IMR-90 (cell line): ENCODE results near the gene XDH. TPM values are rescaled to one million over a fixed set of nuclear protein-coding genes. Genes with fewer than 3 reads are reported as not detected.

Experiments
- ATAC-seq: fragments of 200-7000 bp; cut with Tn5 transposase; 2 replicates; pipeline ENCODE4 v1.9.1; 2020; ENCODE audit warnings: low read depth, mild to moderate bottlenecking, moderate library complexity
- BruUV-seq: library from RNA; stranded (reverse); fragments of 400-500 nt; replicated peaks from 2 replicates; lab custom pipeline; 2021; lab: Mats Ljungman, UMichigan
- CTCF ChIA-PET: fragments of 300-600 bp; formaldehyde crosslinking; extraction: SDS; loops from one replicate; lab custom pipeline; 2021; ENCODE audit warnings: antibody characterized with exemption; lab: Yijun Ruan, JAX
- POLR2A ChIA-PET: fragments of 300-600 bp; sonication (Branson Sonifier 250); formaldehyde crosslinking; loops from one replicate; lab custom pipeline; 2022; ENCODE audit warnings: antibody characterized with exemption; ENCODE audit not compliant: unreplicated experiment; lab: Charles Lee
- DNase-seq: peaks from one replicate; pipeline ENCODE4 v3.0.0; 2013
- H2AFZ ChIP-seq: replicated peaks from 2 replicates; pipeline ENCODE3; 2013; ENCODE audit warnings: low read length, mild to moderate bottlenecking; ENCODE audit not compliant: poor library complexity
- H2AK5ac ChIP-seq: 2 replicates; pipeline ENCODE4 v1.6.1; 2013; ENCODE audit warnings: low read depth, low read length, inconsistent platforms
- H2AK9ac ChIP-seq: replicated peaks from 2 replicates; pipeline ENCODE3; 2013; ENCODE audit warnings: mild to moderate bottlenecking, low read depth, low read length, moderate library complexity; ENCODE audit not compliant: poor library complexity
- H2BK120ac ChIP-seq: 2 replicates; pipeline ENCODE4 v1.6.1; 2013; ENCODE audit warnings: low read depth, low read length, inconsistent platforms
- H2BK15ac ChIP-seq: 3 replicates; pipeline ENCODE4 v1.6.1; 2013; ENCODE audit warnings: low read depth, low read length, inconsistent platforms
- H2BK20ac ChIP-seq: 2 replicates; pipeline ENCODE4 v1.6.1; 2013; ENCODE audit warnings: low read depth, mild to moderate bottlenecking, inconsistent platforms, low read length, moderate library complexity
- H2BK5ac ChIP-seq: 2 replicates; pipeline ENCODE4 v1.6.1; 2013; ENCODE audit warnings: mild to moderate bottlenecking, low read depth, low read length, inconsistent platforms; ENCODE audit not compliant: poor library complexity, severe bottlenecking
- H3K14ac ChIP-seq: replicated peaks from 2 replicates; pipeline ENCODE4 v1.6.1; 2013; ENCODE audit warnings: low read depth, low read length, inconsistent platforms
- H3K18ac ChIP-seq: 2 replicates; pipeline ENCODE4 v1.6.1; 2013; ENCODE audit warnings: low read depth, low read length, control low read depth
- H3K23ac ChIP-seq: 2 replicates; pipeline ENCODE4 v1.6.1; 2013; ENCODE audit warnings: low read depth, low read length, inconsistent platforms
- H3K27ac ChIP-seq: 2 replicates; pipeline ENCODE4 v1.5.1; 2013; ENCODE audit warnings: mild to moderate bottlenecking, control low read depth, low read length; ENCODE audit not compliant: insufficient read depth
- H3K27me3 ChIP-seq: 2 replicates; pipeline ENCODE4 v1.6.1; 2013; ENCODE audit warnings: low read length; ENCODE audit not compliant: control insufficient read depth, insufficient read depth
- H3K36me3 ChIP-seq: 2 replicates; pipeline ENCODE4 v1.6.1; 2013; ENCODE audit warnings: low read length, mixed read lengths; ENCODE audit not compliant: control insufficient read depth, insufficient read depth
- H3K4ac ChIP-seq: 2 replicates; pipeline ENCODE4 v1.6.1; 2013; ENCODE audit warnings: low read depth, low read length, inconsistent platforms
- H3K4me1 ChIP-seq: 2 replicates; pipeline ENCODE4 v1.6.1; 2013; ENCODE audit warnings: low read length, mixed read lengths; ENCODE audit not compliant: control insufficient read depth, insufficient read depth
- H3K4me2 ChIP-seq: 2 replicates; pipeline ENCODE4 v1.6.1; 2013; ENCODE audit warnings: low read depth, mild to moderate bottlenecking, control low read depth, low read length, moderate library complexity
- H3K4me3 ChIP-seq: 2 replicates; pipeline ENCODE4 v1.5.1; 2013; ENCODE audit warnings: low read depth, mild to moderate bottlenecking, control low read depth, low read length, moderate library complexity; ENCODE audit not compliant: insufficient read depth
- H3K56ac ChIP-seq: 2 replicates; pipeline ENCODE4 v1.6.1; 2013; ENCODE audit warnings: low read length, inconsistent platforms; ENCODE audit not compliant: insufficient read depth; ENCODE audit errors: extremely low read depth
- H3K79me1 ChIP-seq, 2 experiments: 2 replicates each; pipeline ENCODE4 v1.6.1; 2013; ENCODE audit warnings: low read length in 2 of 2, inconsistent platforms in 1 of 2, low read depth in 1 of 2
- H3K9ac ChIP-seq: 2 replicates; pipeline ENCODE4 v1.6.1; 2013; ENCODE audit warnings: low read depth, low read length, control low read depth
- H3K9me1 ChIP-seq: 2 replicates; pipeline ENCODE4 v1.6.1; 2013; ENCODE audit warnings: low read length, inconsistent platforms; ENCODE audit not compliant: insufficient read depth
- H3K9me3 ChIP-seq: 2 replicates; pipeline ENCODE4 v1.6.1; 2013; ENCODE audit warnings: low read length; ENCODE audit not compliant: control insufficient read depth, insufficient read depth
- H4K20me1 ChIP-seq: 2 replicates; pipeline ENCODE4 v1.6.1; 2013; ENCODE audit warnings: low read length, inconsistent platforms; ENCODE audit not compliant: insufficient read depth
- H4K5ac ChIP-seq: 2 replicates; pipeline ENCODE4 v1.6.1; 2013; ENCODE audit warnings: mild to moderate bottlenecking, low read depth, low read length, control low read depth
- H4K8ac ChIP-seq, 2 experiments: 2 replicates each; pipeline ENCODE4 v1.6.1; 2013; ENCODE audit warnings: low read depth in 2 of 2, low read length in 2 of 2, control low read depth in 1 of 2, inconsistent platforms in 1 of 2
- H4K91ac ChIP-seq: 2 replicates; pipeline ENCODE4 v1.6.1; 2013; ENCODE audit warnings: low read depth, low read length, inconsistent platforms; ENCODE audit not compliant: insufficient read depth
- CTCF ChIP-seq: conservative IDR thresholded peaks from 2 replicates; pipeline ENCODE4 v1.5.1; 2012; ENCODE audit warnings: mild to moderate bottlenecking, low read depth, low read length, improper control_type of control experiment
- FOS ChIP-seq: fragments of 150-350 bp; IDR thresholded peaks from 2 replicates; pipeline ENCODE4 v1.6.1; 2016; ENCODE audit warnings: low read depth, low read length
- MXI1 ChIP-seq: IDR thresholded peaks from 2 replicates; pipeline ENCODE4 v1.6.1; 2012; ENCODE audit warnings: low read depth, mild to moderate bottlenecking, low read length, moderate library complexity, borderline replicate concordance
- RAD21 ChIP-seq: IDR thresholded peaks from 2 replicates; pipeline ENCODE4 v1.6.1; 2012; ENCODE audit warnings: low read length, improper control_type of control experiment
- RFX5 ChIP-seq: IDR thresholded peaks from 2 replicates; pipeline ENCODE4 v1.8.0; 2012; ENCODE audit warnings: low read depth, mild to moderate bottlenecking, low read length, moderate library complexity
- WGBS, 2 experiments: methylation state at CpG; one replicate each; pipeline versions ENCODE4 v1.1.5 to v1.1.7; 2013; ENCODE audit warnings: missing lambda C conversion rate in 2 of 2; ENCODE audit not compliant: insufficient read length in 1 of 2; ENCODE audit errors: extremely low coverage in 2 of 2; 5-methylcytosine and 5-hydroxymethylcytosine counted together
- dilution Hi-C: fragments of 300-500 bp; cut with HindIII; formaldehyde crosslinking; loops from one replicate; pipeline ENCODE4 v1.14.3; 2018; ENCODE audit warnings: low sequenced_read_pairs; ENCODE audit not compliant: unreplicated experiment
- in situ Hi-C: fragments of 300-500 bp; cut with MboI; formaldehyde crosslinking; loops from 3 replicates; pipeline ENCODE4 v1.14.3; 2019; ENCODE audit warnings: low sequenced_read_pairs, inconsistent platforms, mixed read lengths
- intact Hi-C: fragments of 100-400 bp; cut with micrococcal nuclease; formaldehyde crosslinking; loops from 2 replicates; pipeline ENCODE4 v1.10.0; 2022
- polyA plus RNA-seq, 3 experiments: library from polyadenylated mRNA; depleted of rRNA; stranded (reverse); fragments of >200 nt; gene quantifications; 2 replicates each; pipeline ENCODE4 v1.2.3, GENCODE V29; 2012; ENCODE audit warnings: low replicate concordance in 1 of 3
- total RNA-seq: library from RNA; depleted of rRNA; stranded (reverse); fragments of >200 nt; gene quantifications from 2 replicates; pipeline ENCODE4 v1.2.3, GENCODE V29; 2012

The XDH gene
- total and polyA plus RNA-seq, 2 of the 4 experiments (the other 2 are of a cell fraction), result 0.46 to 1.1 TPM

- Histone ChIP-seq H2BK15ac (0 out of 3 replicates have a peak overlapping the region, but pooled peaks have one; percentile 10), H3K9ac (no peak overlapping the region), H4K91ac (no peak overlapping the region), H3K27ac (no peak overlapping the region), H3K14ac (0 out of 2 replicates have a peak overlapping the region, but pooled peaks have one; percentile 26), H3K9me3 (no peaks in the 10 kb centered on the region), H2AFZ (peak overlapping the region; percentile 24), H3K36me3 (no peaks in the 10 kb centered on the region), H2BK20ac (no peak overlapping the region), H3K4me2 (no peak overlapping the region), H3K79me1 (no peaks in the 10 kb centered on the region), H3K9me1 (peaks cover 5% of the 10 kb centered on the region; the same call in 1 of the 2 replicates), H3K4ac (no peak overlapping the region), H4K20me1 (no peaks in the 10 kb centered on the region), H4K8ac (no peak overlapping the region), H3K18ac (no peak overlapping the region), H2BK5ac (no peak overlapping the region), H2BK120ac (peak overlapping the region; percentile 31; the same call in 1 of the 2 replicates), H3K27me3 (no peaks in the 10 kb centered on the region), H3K4me1 (peaks cover 10% of the 10 kb centered on the region; the same call in 1 of the 2 replicates), H4K5ac (no peak overlapping the region), H2AK9ac (no peak overlapping the region), H3K4me3 (no peak overlapping the region), H3K56ac (no peak overlapping the region), H2AK5ac (no peak overlapping the region), H3K23ac (no peak overlapping the region)
- no CpG with 5 or more reads among the region's 4 CpGs for WGBS, 2 experiments
- ATAC-seq (no peak), DNase-seq (no peak)
- intact Hi-C loops, result no loop called here
- BruUV-seq, result no TSS peak
- ChIA-PET CTCF (no interaction called here), POLR2A (no interaction called here)
- in situ Hi-C loops, result no loop called here
- TF ChIP-seq CTCF (no peak), RAD21 (no peak), FOS (no peak), RFX5 (no peak), MXI1 (no peak)
- dilution Hi-C loops, result no loop called here
Measured at GRCh38 chr2:31404827-31405226, 9.7 kb downstream of the XDH start.
